WTC11 (cell line): ENCODE measurements around the gene CCDC141. TPM values are rescaled to one million over a fixed set of nuclear protein-coding genes. Genes with fewer than 3 reads are reported as not detected.
A peak's percentile ranks its signal among the peaks of the same experiment; 100 is the strongest.

Experiments used
- ATAC-seq: fragments of 200-7000 bp; cut with Tn5 transposase; 2 replicates; pipeline ENCODE4 v1.10.0; 2021; ENCODE audit warnings: mild to moderate bottlenecking, moderate library complexity
- CTCF ChIA-PET: fragments of 300-600 bp; sonication (Branson Sonifier 250); formaldehyde crosslinking; loops from one replicate; lab custom pipeline; 2021; ENCODE audit warnings: antibody characterized with exemption; lab: Charles Lee
- POLR2A ChIA-PET: fragments of 350-600 bp; sonication (Branson Sonifier 250); formaldehyde crosslinking; loops from one replicate; lab custom pipeline; 2021; ENCODE audit warnings: antibody characterized with exemption; lab: Charles Lee
- DNase-seq: peaks from one replicate; pipeline ENCODE4 v3.0.0; 2021; ENCODE audit warnings: low spot score
- H3K27ac Mint-ChIP-seq: 2 replicates; pipeline ENCODE4 v1.8.0; 2021; ENCODE audit warnings: mixed read lengths
- H3K27me3 Mint-ChIP-seq: 2 replicates; pipeline ENCODE4 v1.8.0; 2021; ENCODE audit warnings: low read depth, mild to moderate bottlenecking, moderate library complexity, mixed read lengths
- H3K36me3 Mint-ChIP-seq: 2 replicates; pipeline ENCODE4 v1.8.0; 2021; ENCODE audit warnings: mixed read lengths
- H3K4me1 Mint-ChIP-seq: 2 replicates; pipeline ENCODE4 v1.8.0; 2022; ENCODE audit warnings: mixed read lengths
- H3K4me3 Mint-ChIP-seq: 2 replicates; pipeline ENCODE4 v1.8.0; 2021; ENCODE audit warnings: mild to moderate bottlenecking, moderate library complexity, mixed read lengths
- H3K9me3 Mint-ChIP-seq: 2 replicates; pipeline ENCODE4 v1.8.0; 2021; ENCODE audit warnings: mixed read lengths
- ETV6 ChIP-seq: sonication (generic); formaldehyde crosslinking; IDR thresholded peaks from 2 replicates; pipeline ENCODE4 v1.8.1; 2022; ENCODE audit warnings: mild to moderate bottlenecking, missing genetic modification reagents
- FOXP1 ChIP-seq: sonication (generic); formaldehyde crosslinking; IDR thresholded peaks from 2 replicates; pipeline ENCODE4 v1.8.0; 2022; ENCODE audit warnings: missing genetic modification reagents, mild to moderate bottlenecking, moderate library complexity, borderline replicate concordance
- HMGA2 ChIP-seq: fragments of 250-450 bp; sonication (Bioruptor Pico); IDR thresholded peaks from 2 replicates; pipeline ENCODE4 v1.4.0; 2021; ENCODE audit warnings: mild to moderate bottlenecking, moderate library complexity
- IRF2 ChIP-seq: sonication (generic); formaldehyde crosslinking; IDR thresholded peaks from 2 replicates; pipeline ENCODE4 v1.8.0; 2022; ENCODE audit warnings: low read depth, missing genetic modification reagents, borderline replicate concordance
- KAT7 ChIP-seq: sonication (generic); formaldehyde crosslinking; IDR thresholded peaks from 2 replicates; pipeline ENCODE4 v1.8.1; 2023; ENCODE audit warnings: missing genetic modification reagents, mild to moderate bottlenecking, borderline replicate concordance
- MYBL2 ChIP-seq: sonication (generic); formaldehyde crosslinking; IDR thresholded peaks from 2 replicates; pipeline ENCODE4 v1.8.1; 2023; ENCODE audit warnings: mild to moderate bottlenecking, moderate library complexity, missing genetic modification reagents
- PRRX2 ChIP-seq: fragments of 250-450 bp; sonication (Bioruptor Pico); IDR thresholded peaks from 2 replicates; pipeline ENCODE4 v1.8.0; 2021; ENCODE audit warnings: mild to moderate bottlenecking
- SMAD4 ChIP-seq: sonication (generic); formaldehyde crosslinking; IDR thresholded peaks from 2 replicates; pipeline ENCODE4 v1.8.0; 2022; ENCODE audit warnings: mild to moderate bottlenecking, missing genetic modification reagents
- STAT6 ChIP-seq: sonication (generic); formaldehyde crosslinking; conservative IDR thresholded peaks from 2 replicates; pipeline ENCODE4 v1.8.1; 2023; ENCODE audit warnings: mild to moderate bottlenecking, low read depth, missing genetic modification reagents, moderate library complexity
- TEAD1 ChIP-seq: sonication (generic); formaldehyde crosslinking; IDR thresholded peaks from 2 replicates; pipeline ENCODE4 v1.8.0; 2022; ENCODE audit warnings: mild to moderate bottlenecking, missing genetic modification reagents
- TP53 ChIP-seq: sonication (generic); formaldehyde crosslinking; IDR thresholded peaks from 2 replicates; pipeline ENCODE4 v1.8.1; 2023; ENCODE audit warnings: mild to moderate bottlenecking, missing genetic modification reagents
- ZNF121 ChIP-seq: sonication (generic); formaldehyde crosslinking; IDR thresholded peaks from 2 replicates; pipeline ENCODE4 v1.8.0; 2023; ENCODE audit warnings: missing genetic modification reagents
- ZNF219 ChIP-seq: sonication (generic); formaldehyde crosslinking; IDR thresholded peaks from 2 replicates; pipeline ENCODE4 v1.8.0; 2023; ENCODE audit warnings: missing genetic modification reagents, mild to moderate bottlenecking, borderline replicate concordance
- ZNF263 ChIP-seq: sonication (generic); formaldehyde crosslinking; IDR thresholded peaks from 2 replicates; pipeline ENCODE4 v1.8.1; 2022; ENCODE audit warnings: low read depth, mild to moderate bottlenecking, moderate library complexity, missing genetic modification reagents
- ZNF423 ChIP-seq: fragments of 250-450 bp; sonication (Bioruptor Pico); IDR thresholded peaks from 2 replicates; pipeline ENCODE4 v2.1.2; 2022; ENCODE audit warnings: mild to moderate bottlenecking, moderate library complexity
- total RNA-seq: library from RNA; stranded (reverse); gene quantifications from 3 replicates; pipeline ENCODE4 v1.2.3, GENCODE V29; 2021
- TF ChIP-seq, protein P1 (sequence below): sonication (generic); formaldehyde crosslinking; IDR thresholded peaks from 2 replicates; pipeline ENCODE4 v1.8.1; 2022; ENCODE audit warnings: low read depth, missing genetic modification reagents, borderline replicate concordance
- TF ChIP-seq, protein P2 (sequence below): fragments of 250-450 bp; sonication (Bioruptor Pico); conservative IDR thresholded peaks from 2 replicates; pipeline ENCODE4 v1.9.0; 2021; ENCODE audit warnings: mild to moderate bottlenecking
- TF ChIP-seq, protein P3 (sequence below): fragments of 250-450 bp; sonication (Bioruptor Pico); IDR thresholded peaks from 2 replicates; pipeline ENCODE4 v1.8.0; 2021; ENCODE audit warnings: mild to moderate bottlenecking
- TF ChIP-seq, protein P4 (sequence below): sonication (generic); formaldehyde crosslinking; IDR thresholded peaks from 2 replicates; pipeline ENCODE4 v1.8.1; 2023; ENCODE audit warnings: mild to moderate bottlenecking, missing genetic modification reagents

CCDC141 gene
- total RNA-seq, 1 experiment from 2014 or later, result 8.5 TPM

- no peaks in the 10 kb centered on the region for H3K36me3 Mint-ChIP-seq
- no peaks in the 10 kb centered on the region for H3K9me3 Mint-ChIP-seq
- H3K4me1 Mint-ChIP-seq, result no peaks in the 10 kb centered on the region
- ATAC-seq (no peak), DNase-seq (no peak)
- H3K4me3 Mint-ChIP-seq, result no peak overlapping the region
- POLR2A ChIA-PET, result no interaction called here
- H3K27me3 Mint-ChIP-seq, result no peaks in the 10 kb centered on the region
- TF ChIP-seq TEAD1 (CRISPR knock-in tag) (no peak), TP53 (CRISPR knock-in tag) (no peak), ETV6 (CRISPR knock-in tag) (no peak), ZNF219 (CRISPR knock-in tag) (no peak), IRF2 (CRISPR knock-in tag) (no peak)
- TF ChIP-seq, protein P1, sequence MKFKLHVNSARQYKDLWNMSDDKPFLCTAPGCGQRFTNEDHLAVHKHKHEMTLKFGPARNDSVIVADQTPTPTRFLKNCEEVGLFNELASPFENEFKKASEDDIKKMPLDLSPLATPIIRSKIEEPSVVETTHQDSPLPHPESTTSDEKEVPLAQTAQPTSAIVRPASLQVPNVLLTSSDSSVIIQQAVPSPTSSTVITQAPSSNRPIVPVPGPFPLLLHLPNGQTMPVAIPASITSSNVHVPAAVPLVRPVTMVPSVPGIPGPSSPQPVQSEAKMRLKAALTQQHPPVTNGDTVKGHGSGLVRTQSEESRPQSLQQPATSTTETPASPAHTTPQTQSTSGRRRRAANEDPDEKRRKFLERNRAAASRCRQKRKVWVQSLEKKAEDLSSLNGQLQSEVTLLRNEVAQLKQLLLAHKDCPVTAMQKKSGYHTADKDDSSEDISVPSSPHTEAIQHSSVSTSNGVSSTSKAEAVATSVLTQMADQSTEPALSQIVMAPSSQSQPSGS (CRISPR knock-in tag), result no peak
- H3K27ac Mint-ChIP-seq, result no peak overlapping the region
- CTCF ChIA-PET, result interaction anchor here (1.1 to 1.8 kb wide), 3 partner anchors 11 to 110 kb away, joined by 3 to 6 read pairs (median 4); no protein-coding TSS in a partner anchor
These were observed 238.9 kb downstream of the CCDC141 start for GRCh38 chr2:178811045-178811444.

GRCh38 chr2:178810422-178810821 is 239.5 kb downstream of the CCDC141 start:
- no peaks in the 10 kb centered on the region for H3K4me1 Mint-ChIP-seq
- DNase-seq, result no peak
- no peaks in the 10 kb centered on the region for H3K36me3 Mint-ChIP-seq
- H3K4me3 Mint-ChIP-seq, result no peak overlapping the region
- ATAC-seq, result no peak
- TF ChIP-seq SMAD4 (CRISPR knock-in tag) (no peak), MYBL2 (CRISPR knock-in tag) (no peak), ZNF423 (no peak), PRRX2 (CRISPR knock-in tag) (no peak), FOXP1 (no peak), KAT7 (CRISPR knock-in tag) (no peak), ZNF263 (CRISPR knock-in tag) (no peak), STAT6 (CRISPR knock-in tag) (no peak)
- TF ChIP-seq, protein P2, sequence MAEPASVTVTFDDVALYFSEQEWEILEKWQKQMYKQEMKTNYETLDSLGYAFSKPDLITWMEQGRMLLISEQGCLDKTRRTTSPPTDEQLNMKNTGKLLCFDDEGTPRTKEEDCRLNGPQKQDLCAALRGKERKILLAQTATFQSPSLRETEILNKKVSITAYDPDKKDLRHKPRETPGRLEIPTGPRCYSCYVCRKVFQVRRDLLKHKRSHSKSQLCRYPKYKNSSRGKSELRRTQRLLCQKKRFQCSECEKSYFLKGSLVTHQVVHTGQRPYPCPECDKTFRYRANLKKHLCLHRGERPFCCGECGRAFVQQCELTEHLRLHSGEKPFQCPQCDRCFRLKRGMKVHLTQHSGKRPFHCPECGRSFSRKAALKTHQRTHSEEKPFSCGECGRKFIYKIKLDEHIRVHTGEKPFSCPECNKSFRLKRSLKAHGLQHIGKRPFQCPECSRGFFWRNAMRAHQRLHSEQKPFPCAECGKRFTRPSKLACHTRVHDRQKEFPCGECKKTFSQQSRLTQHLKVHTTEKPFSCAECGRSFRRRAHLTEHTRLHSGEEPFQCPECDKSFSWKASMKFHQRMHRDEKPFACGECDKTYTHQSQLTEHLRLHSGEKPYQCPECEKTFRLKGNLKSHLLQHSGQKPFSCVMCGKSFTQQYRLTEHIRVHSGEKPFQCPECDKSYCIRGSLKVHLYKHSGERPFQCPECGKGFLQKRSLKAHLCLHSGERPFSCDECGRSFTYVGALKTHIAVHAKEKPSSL (CRISPR knock-in tag), result no peak
- TF ChIP-seq, all 79 proteins: peak for 0
- no peaks in the 10 kb centered on the region for H3K27me3 Mint-ChIP-seq
- CTCF ChIA-PET, result interaction anchor here (1.1 to 1.8 kb wide), 2 partner anchors 10 to 110 kb away, joined by 3 to 4 read pairs; no protein-coding TSS in a partner anchor
- H3K27ac Mint-ChIP-seq, result no peak overlapping the region
- H3K9me3 Mint-ChIP-seq, result no peaks in the 10 kb centered on the region
- POLR2A ChIA-PET, result no interaction called here

DNA sequence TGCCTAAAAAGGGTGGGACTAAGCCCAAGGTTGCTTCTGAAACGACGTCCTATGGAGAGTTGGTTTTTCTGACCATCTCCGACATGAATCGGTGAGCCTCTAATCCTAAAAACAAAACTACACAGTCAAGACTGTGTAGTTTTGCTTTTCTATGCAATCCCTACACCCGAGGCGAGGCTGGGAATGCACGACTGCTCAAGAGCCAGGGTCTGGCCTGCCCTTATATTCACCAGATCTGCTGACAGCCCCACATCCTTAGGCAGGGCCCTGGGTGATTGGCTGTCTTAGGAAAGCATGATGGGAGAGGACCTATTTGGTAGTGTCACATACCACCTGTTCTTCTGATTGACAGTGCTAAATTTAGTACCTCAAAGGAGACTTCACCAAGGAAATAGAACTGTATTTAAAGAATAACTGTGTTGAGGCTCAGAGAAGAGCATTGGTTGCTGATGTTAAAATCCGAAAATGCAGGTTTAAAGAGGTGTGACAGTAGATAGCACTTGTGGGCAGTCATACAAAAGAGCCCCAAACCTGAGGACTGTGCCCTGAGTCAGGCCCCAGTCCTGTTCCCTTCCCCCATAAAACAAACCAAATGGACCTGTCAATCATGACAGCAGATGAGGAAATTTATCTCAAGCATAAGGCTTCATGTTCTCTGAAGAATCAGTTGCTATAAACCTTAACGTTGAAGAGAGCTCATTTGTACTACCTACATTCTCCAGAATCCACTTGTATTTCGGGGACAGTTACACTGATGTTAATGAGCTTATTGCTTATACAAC is 242.5 kb downstream of the CCDC141 start, which contains the start of gene TTN:
Gene TTN, minus strand, starts transcription at position 197 of the 782 bp plus-strand sequence. CDS start 2,781 bp downstream, outside the sequence.
- ATAC-seq (peak; percentile 53), DNase-seq (no peak)
- ChIA-PET POLR2A (no interaction called here), CTCF (no interaction called here)
- H3K36me3 Mint-ChIP-seq, result no peaks in the 10 kb centered on the region
- TF ChIP-seq, protein P1 (CRISPR knock-in tag), result no peak
- TF ChIP-seq, protein P3, sequence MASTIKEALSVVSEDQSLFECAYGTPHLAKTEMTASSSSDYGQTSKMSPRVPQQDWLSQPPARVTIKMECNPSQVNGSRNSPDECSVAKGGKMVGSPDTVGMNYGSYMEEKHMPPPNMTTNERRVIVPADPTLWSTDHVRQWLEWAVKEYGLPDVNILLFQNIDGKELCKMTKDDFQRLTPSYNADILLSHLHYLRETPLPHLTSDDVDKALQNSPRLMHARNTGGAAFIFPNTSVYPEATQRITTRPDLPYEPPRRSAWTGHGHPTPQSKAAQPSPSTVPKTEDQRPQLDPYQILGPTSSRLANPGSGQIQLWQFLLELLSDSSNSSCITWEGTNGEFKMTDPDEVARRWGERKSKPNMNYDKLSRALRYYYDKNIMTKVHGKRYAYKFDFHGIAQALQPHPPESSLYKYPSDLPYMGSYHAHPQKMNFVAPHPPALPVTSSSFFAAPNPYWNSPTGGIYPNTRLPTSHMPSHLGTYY, result no peak
- no peak for TF ChIP-seq ZNF121 (CRISPR knock-in tag)
- TF ChIP-seq, protein P4, sequence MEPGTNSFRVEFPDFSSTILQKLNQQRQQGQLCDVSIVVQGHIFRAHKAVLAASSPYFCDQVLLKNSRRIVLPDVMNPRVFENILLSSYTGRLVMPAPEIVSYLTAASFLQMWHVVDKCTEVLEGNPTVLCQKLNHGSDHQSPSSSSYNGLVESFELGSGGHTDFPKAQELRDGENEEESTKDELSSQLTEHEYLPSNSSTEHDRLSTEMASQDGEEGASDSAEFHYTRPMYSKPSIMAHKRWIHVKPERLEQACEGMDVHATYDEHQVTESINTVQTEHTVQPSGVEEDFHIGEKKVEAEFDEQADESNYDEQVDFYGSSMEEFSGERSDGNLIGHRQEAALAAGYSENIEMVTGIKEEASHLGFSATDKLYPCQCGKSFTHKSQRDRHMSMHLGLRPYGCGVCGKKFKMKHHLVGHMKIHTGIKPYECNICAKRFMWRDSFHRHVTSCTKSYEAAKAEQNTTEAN (CRISPR knock-in tag), result no peak
- TF ChIP-seq HMGA2 (CRISPR knock-in tag), result no peak
- no peak for TF ChIP-seq ZNF219 (CRISPR knock-in tag)
- no peak within 1 kb of the TSS for H3K27ac Mint-ChIP-seq
- H3K27me3 Mint-ChIP-seq, result no peaks in the 10 kb centered on the region
- no peaks in the 10 kb centered on the region for H3K4me1 Mint-ChIP-seq
- H3K4me3 Mint-ChIP-seq, result no peak within 1 kb of the TSS
- no peaks in the 10 kb centered on the region for H3K9me3 Mint-ChIP-seq
